Kidney (tissue), 14 donors: ENCODE data around the gene IGFLR1. TPM values are rescaled to one million over a fixed set of nuclear protein-coding genes. Genes with fewer than 3 reads are reported as not detected.

Source experiments
- DNase-seq, 5 donors: peaks; one replicate each; pipeline ENCODE4 v3.0.0-alpha.2; 2013 to 2020
- FAIRE-seq: peaks from 2 replicates; lab custom pipeline; 2012; peaks lifted over from hg19 to GRCh38; lab: Jason Lieb, UNC
- H3K27ac ChIP-seq, 2 donors: one replicate each; pipeline ENCODE4 v1.7.0; 2013; ENCODE audit warnings: low read depth in 2 of 2, low read length in 2 of 2, inconsistent platforms in 1 of 2
- H3K27me3 ChIP-seq: one replicate; pipeline ENCODE4 v1.7.1; 2013; ENCODE audit warnings: low read length, inconsistent platforms; ENCODE audit not compliant: control insufficient read depth, insufficient read depth
- H3K36me3 ChIP-seq, 3 donors: one replicate each; pipeline versions ENCODE4 v1.7.0 to v1.7.1; 2013; ENCODE audit warnings: low read length in 3 of 3, control low read depth in 1 of 3, inconsistent platforms in 1 of 3; ENCODE audit not compliant: insufficient read depth in 3 of 3, control insufficient read depth in 2 of 3
- H3K4me1 ChIP-seq, 3 donors: one replicate each; pipeline versions ENCODE4 v1.7.0 to v1.7.1; 2013; ENCODE audit warnings: low read length in 3 of 3, inconsistent platforms in 1 of 3, low read depth in 1 of 3; ENCODE audit not compliant: control insufficient read depth in 2 of 3, insufficient read depth in 2 of 3
- H3K4me3 ChIP-seq, 3 donors: one replicate each; pipeline versions ENCODE4 v1.7.0 to v1.8.1; 2013; ENCODE audit warnings: low read length in 3 of 3, control low read depth in 1 of 3, inconsistent platforms in 1 of 3
- H3K9ac ChIP-seq, 3 donors: one replicate each; pipeline versions ENCODE4 v1.7.0 to v1.7.1; 2013; ENCODE audit warnings: low read length in 3 of 3, control low read depth in 1 of 3, inconsistent platforms in 1 of 3
- H3K9me3 ChIP-seq, 3 donors: one replicate each; pipeline versions ENCODE4 v1.7.0 to v1.7.1; 2013; ENCODE audit warnings: low read length in 3 of 3, control low read depth in 1 of 3, inconsistent platforms in 1 of 3; ENCODE audit not compliant: control insufficient read depth in 2 of 3, insufficient read depth in 1 of 3
- CTCF ChIP-seq: IDR thresholded peaks from 3 replicates; pipeline ENCODE4 v1.5.1; 2012; ENCODE audit warnings: mild to moderate bottlenecking, moderate library complexity, borderline replicate concordance; ENCODE audit not compliant: insufficient read depth; ENCODE audit errors: extremely low read depth
- intact Hi-C: fragments of 100-400 bp; cut with DNase I; formaldehyde crosslinking; loops from one replicate; pipeline ENCODE4 v1.11.1; 2022
- polyA plus RNA-seq: library from polyadenylated mRNA; stranded (reverse); fragments of 350-450 nt; fragmentation: Illumina TruSeq; extraction: RNeasy Lipid Tissue Mini Kit (QIAGEN cat#74804); gene quantifications from one replicate; pipeline ENCODE4 v1.2.3, GENCODE V29; 2014; ENCODE audit warnings: low read depth, low replicate concordance; ENCODE audit not compliant: insufficient read depth
- total RNA-seq: library from RNA; stranded (reverse); fragmentation: NEBNext Ultra II Directional; extraction: Animal tissue kit (Norgen Biotek cat#: 25700); gene quantifications from one replicate; pipeline ENCODE4 v1.2.1, GENCODE V29; 2021
- donor health status: control.
- donor health status: control.
- donor health status: control.
- donor health status: control.
- donor health status: control.
- donor health status: DM: yes; HTN: yes; CAD: no.
- donor health status: Normal renal cell carcinoma (clear cell type).

Gene IGFLR1
- total and polyA plus RNA-seq, 2 donors from 2014 or later, result 22.3 to 26.0 TPM

- DNase-seq, result peak; percentile 99 to 100 (median 99)
- intact Hi-C loops, result no loop called here
- TF ChIP-seq CTCF, result peak; percentile 5
- H3K9ac ChIP-seq, result peak overlapping the region; percentile 50 to 69 (median 65)
- H3K36me3 ChIP-seq, result peaks cover 2 to 10% (median 8%) of the 10 kb centered on the region in 3 donors
- peaks cover 0 to 12% (median 0%) of the 10 kb centered on the region in 3 donors for H3K4me1 ChIP-seq
- peak overlapping the region; percentile 87 to 88 for H3K27ac ChIP-seq
- FAIRE-seq, result peak; percentile 93
- H3K4me3 ChIP-seq, result peak overlapping the region; percentile 67 to 75 (median 68)
- no peaks in the 10 kb centered on the region for H3K9me3 ChIP-seq
- H3K27me3 ChIP-seq, result no peaks in the 10 kb centered on the region
These were observed 1.6 kb downstream of the IGFLR1 start for GRCh38 chr19:35740423-35741202.

GRCh38 chr19:35740108-35740422 lies 2.2 kb downstream of the IGFLR1 start:
- H3K9ac ChIP-seq, result peak overlapping the region in 2 of 3 donors; percentile 61 to 69
- H3K9me3 ChIP-seq, result no peaks in the 10 kb centered on the region
- peaks cover 2 to 14% (median 11%) of the 10 kb centered on the region in 3 donors for H3K36me3 ChIP-seq
- intact Hi-C loops, result no loop called here
- peak overlapping the region; percentile 44 to 75 (median 45) for H3K4me3 ChIP-seq
- no peak for FAIRE-seq
- H3K27me3 ChIP-seq, result no peaks in the 10 kb centered on the region
- no peak for DNase-seq
- no peak for TF ChIP-seq CTCF
- peaks cover 0 to 12% (median 0%) of the 10 kb centered on the region in 3 donors for H3K4me1 ChIP-seq
- H3K27ac ChIP-seq, result peak overlapping the region; percentile 87 to 88

- DNase-seq, result peak in 2 of 5 donors; percentile 69 to 82
- H3K4me3 ChIP-seq, result peak overlapping the region in 1 of 3 donors; percentile 75
- no peak for TF ChIP-seq CTCF
These were observed 2.8 kb downstream of the IGFLR1 start for GRCh38 chr19:35739275-35740107.

More at GRCh38 chr19:35739275-35740107, 2.8 kb downstream of the IGFLR1 start:
- no peak for FAIRE-seq
- H3K36me3 ChIP-seq, result peaks cover 2 to 14% (median 11%) of the 10 kb centered on the region in 3 donors
- peaks cover 0 to 12% (median 0%) of the 10 kb centered on the region in 3 donors for H3K4me1 ChIP-seq
- H3K9me3 ChIP-seq, result no peaks in the 10 kb centered on the region
- H3K27me3 ChIP-seq, result no peaks in the 10 kb centered on the region
- H3K27ac ChIP-seq, result peak overlapping the region; percentile 87 to 88
- intact Hi-C loops, result no loop called here
- peak overlapping the region in 1 of 3 donors; percentile 61 for H3K9ac ChIP-seq
